GM19455 (cell line): ENCODE results near the gene ANKS1B.

Source experiments
- ATAC-seq: cut with Tn5 transposase; IDR thresholded peaks from one replicate; pipeline ENCODE4 v1.9.1; 2021; ENCODE audit not compliant: unreplicated experiment

Gene ANKS1B

GRCh38 chr12:98750511-98750910, 1234.2 kb downstream of the ANKS1B start:
- no peak for ATAC-seq

GRCh38 chr12:98748463-98748862, 1236.3 kb downstream of the ANKS1B start:
- no peak for ATAC-seq

GRCh38 chr12:98745578-98746391, 1239.0 kb downstream of the ANKS1B start:
- ATAC-seq: no peak

GRCh38 chr12:98744680-98745079, 1240.1 kb downstream of the ANKS1B start:
- no peak for ATAC-seq

GRCh38 chr12:98743362-98743953, 1241.3 kb downstream of the ANKS1B start:
- peak; percentile 54 for ATAC-seq

GRCh38 chr12:98741556-98742265, 1243.0 kb downstream of the ANKS1B start:
- no peak for ATAC-seq

- ATAC-seq: no peak
Measured at GRCh38 chr12:98741196-98741555, 1243.6 kb downstream of the ANKS1B start.

- ATAC-seq: no peak
Measured at GRCh38 chr12:98740751-98741150, 1244.0 kb downstream of the ANKS1B start.

- ATAC-seq: no peak
Measured at GRCh38 chr12:98738539-98738938, 1246.2 kb downstream of the ANKS1B start.

GRCh38 chr12:98738002-98738401, 1246.7 kb downstream of the ANKS1B start:
- no peak for ATAC-seq

- ATAC-seq: no peak
Measured at GRCh38 chr12:98737322-98737712, 1247.4 kb downstream of the ANKS1B start.

- ATAC-seq: no peak
Measured at GRCh38 chr12:98736352-98737321, 1248.1 kb downstream of the ANKS1B start.

- no peak for ATAC-seq
Measured at GRCh38 chr12:98735821-98736220, 1248.9 kb downstream of the ANKS1B start.

GRCh38 chr12:98733667-98734350, 1250.9 kb downstream of the ANKS1B start:
- no peak for ATAC-seq

GRCh38 chr12:98730412-98730811, 1254.3 kb downstream of the ANKS1B start:
- no peak for ATAC-seq

GRCh38 chr12:98727196-98727595, 1257.5 kb downstream of the ANKS1B start:
- ATAC-seq: no peak

GRCh38 chr12:98725476-98726247, 1259.1 kb downstream of the ANKS1B start:
- ATAC-seq: peak; percentile 89

GRCh38 chr12:98724384-98725155, 1260.2 kb downstream of the ANKS1B start:
- ATAC-seq: no peak

GRCh38 chr12:98721204-98721702, 1263.5 kb downstream of the ANKS1B start:
- ATAC-seq: no peak
